Activated naive CD4-positive, alpha-beta T cell treated with anti-CD3 and anti-CD28 coated beads, Interleukin-2, amount 50 U/mL, for 24 hours (primary cell): Measurements from ENCODE around the gene STX5.
"Not testable (repeated sequence)": the region's sequence is repeated elsewhere in the genome, so short reads cannot be mapped to it uniquely, and the experiment has no call there.

Source experiments
- H3K27ac Mint-ChIP-seq: one replicate; pipeline ENCODE4 v1.8.0; 2021; ENCODE audit warnings: mild to moderate bottlenecking, mixed read lengths
- H3K27me3 Mint-ChIP-seq: one replicate; pipeline ENCODE4 v1.8.0; 2021; ENCODE audit warnings: mixed read lengths
- H3K36me3 Mint-ChIP-seq: one replicate; pipeline ENCODE4 v1.8.0; 2021; ENCODE audit warnings: mixed read lengths
- H3K4me1 Mint-ChIP-seq: one replicate; pipeline ENCODE4 v1.8.0; 2021; ENCODE audit warnings: mixed read lengths
- H3K4me3 Mint-ChIP-seq: one replicate; pipeline ENCODE4 v1.8.0; 2021; ENCODE audit warnings: mild to moderate bottlenecking, mixed read lengths
- H3K9me3 Mint-ChIP-seq: one replicate; pipeline ENCODE4 v1.8.0; 2021; ENCODE audit warnings: mixed read lengths

The STX5 gene

GRCh38 chr11:62782753-62783152, 49.1 kb downstream of the STX5 start:
- Mint-ChIP-seq H3K27ac (no peak overlapping the region), H3K27me3 (no peaks in the 10 kb centered on the region), H3K4me3 (no peak overlapping the region), H3K9me3 (no peaks in the 10 kb centered on the region), H3K36me3 (no peaks in the 10 kb centered on the region), H3K4me1 (peaks cover 12% of the 10 kb centered on the region)

- Mint-ChIP-seq H3K4me1 (peaks cover 10% of the 10 kb centered on the region), H3K27me3 (no peaks in the 10 kb centered on the region), H3K27ac (no peak overlapping the region), H3K4me3 (no peak overlapping the region), H3K9me3 (no peaks in the 10 kb centered on the region), H3K36me3 (no peaks in the 10 kb centered on the region)
These were observed 53.4 kb downstream of the STX5 start for GRCh38 chr11:62778441-62778840.

GRCh38 chr11:62777389-62777788, 54.5 kb downstream of the STX5 start:
- H3K4me3 Mint-ChIP-seq = no peak overlapping the region
- H3K27ac Mint-ChIP-seq = peak overlapping the region; percentile 83
- H3K27me3 Mint-ChIP-seq = no peaks in the 10 kb centered on the region
- H3K36me3 Mint-ChIP-seq = no peaks in the 10 kb centered on the region
- no peaks in the 10 kb centered on the region for H3K9me3 Mint-ChIP-seq
- peaks cover 11% of the 10 kb centered on the region for H3K4me1 Mint-ChIP-seq

GRCh38 chr11:62775646-62776045, 56.2 kb downstream of the STX5 start:
- Mint-ChIP-seq H3K36me3 (no peaks in the 10 kb centered on the region), H3K9me3 (no peaks in the 10 kb centered on the region), H3K27ac (no peak overlapping the region), H3K27me3 (no peaks in the 10 kb centered on the region), H3K4me1 (peaks cover 23% of the 10 kb centered on the region), H3K4me3 (no peak overlapping the region)

GRCh38 chr11:62774407-62774806, 57.4 kb downstream of the STX5 start:
- Mint-ChIP-seq H3K4me3 (no peak overlapping the region), H3K27ac (no peak overlapping the region), H3K36me3 (no peaks in the 10 kb centered on the region), H3K9me3 (no peaks in the 10 kb centered on the region), H3K27me3 (no peaks in the 10 kb centered on the region), H3K4me1 (peaks cover 33% of the 10 kb centered on the region)

- Mint-ChIP-seq H3K4me3 (peak within 1 kb of the TSS; percentile 93), H3K4me1 (peaks cover 27% of the 10 kb centered on the region), H3K27ac (peak within 1 kb of the TSS; percentile 95), H3K9me3 (no peaks in the 10 kb centered on the region), H3K36me3 (no peaks in the 10 kb centered on the region), H3K27me3 (no peaks in the 10 kb centered on the region)
These were observed 60.5 kb downstream of the STX5 start, which contains the start of gene TAF6L for GRCh38 chr11:62771144-62772021. Gene TAF6L, plus strand, starts transcription at chr11:62771396. Its CDS starts 4,388 bp downstream, at chr11:62775784.

GRCh38 chr11:62770778-62771143, 61.1 kb downstream of the STX5 start:
- Mint-ChIP-seq H3K27ac (peak overlapping the region; percentile 95), H3K4me1 (peaks cover 27% of the 10 kb centered on the region), H3K27me3 (no peaks in the 10 kb centered on the region), H3K4me3 (peak overlapping the region; percentile 93), H3K9me3 (no peaks in the 10 kb centered on the region), H3K36me3 (no peaks in the 10 kb centered on the region)

GRCh38 chr11:62760867-62761227, 71.0 kb downstream of the STX5 start:
- Mint-ChIP-seq H3K4me1 (peaks cover 20% of the 10 kb centered on the region), H3K4me3 (peak overlapping the region; percentile 95)
- H3K27me3 Mint-ChIP-seq, H3K36me3 Mint-ChIP-seq, H3K27ac Mint-ChIP-seq, H3K9me3 Mint-ChIP-seq: not testable (repeated sequence)

GRCh38 chr11:62757846-62758788, 73.7 kb downstream of the STX5 start:
- no peak overlapping the region for H3K27ac Mint-ChIP-seq
- H3K36me3 Mint-ChIP-seq = peaks cover 5% of the 10 kb centered on the region
- H3K4me1 Mint-ChIP-seq = peaks cover 23% of the 10 kb centered on the region
- H3K9me3 Mint-ChIP-seq = no peaks in the 10 kb centered on the region
- no peaks in the 10 kb centered on the region for H3K27me3 Mint-ChIP-seq
- H3K4me3 Mint-ChIP-seq = no peak overlapping the region
